ENCODE results near the gene PIGU.
"Not testable (repeated sequence)": the region's sequence is repeated elsewhere in the genome, so short reads cannot be mapped to it uniquely, and the experiment has no call there.

Gene PIGU

GRCh38 chr20:34706912-34707784 is 30.3 kb upstream of the PIGU start:
- no peak for DNase-seq (ENCODE audit: low read depth)

GRCh38 chr20:34706302-34706875 is 29.5 kb upstream of the PIGU start:
- no peak for DNase-seq (ENCODE audit: low read depth)

- no peak for DNase-seq (ENCODE audit: low read depth)
Observed at GRCh38 chr20:34705397-34706301, 28.8 kb upstream of the PIGU start.

- no peak for DNase-seq (ENCODE audit: low read depth)
Observed at GRCh38 chr20:34705008-34705396, 28.1 kb upstream of the PIGU start.

- DNase-seq (ENCODE audit: low read depth) = peak; percentile 75
Observed at GRCh38 chr20:34704177-34705007, 27.5 kb upstream of the PIGU start, which contains the start of gene TP53INP2. TSS of gene TP53INP2 (plus strand) at chr20:34704344. CDS start at chr20:34708740, 4,396 bp downstream.

- no peak for DNase-seq (ENCODE audit: low read depth)
Observed at GRCh38 chr20:34703424-34704176, 26.7 kb upstream of the PIGU start.

GRCh38 chr20:34703061-34703423 is 26.1 kb upstream of the PIGU start:
- DNase-seq (ENCODE audit: low read depth) = no peak

GRCh38 chr20:34701405-34702085 is 24.7 kb upstream of the PIGU start:
- no peak for DNase-seq (ENCODE audit: low read depth)

- DNase-seq (ENCODE audit: low read depth) = no peak
Observed at GRCh38 chr20:34693414-34693813, 16.5 kb upstream of the PIGU start.

- DNase-seq (ENCODE audit: low read depth) = no peak
Observed at GRCh38 chr20:34691838-34692237, 14.9 kb upstream of the PIGU start.

GRCh38 chr20:34689486-34689885 is 12.6 kb upstream of the PIGU start:
- no peak for DNase-seq (ENCODE audit: low read depth)

- DNase-seq (ENCODE audit: low read depth) = no peak
Observed at GRCh38 chr20:34683667-34684066, 6.8 kb upstream of the PIGU start.

- no peak for DNase-seq (ENCODE audit: low read depth)
Observed at GRCh38 chr20:34680586-34681175, 3.8 kb upstream of the PIGU start.

GRCh38 chr20:34675993-34676641 is 775 bp downstream of the PIGU start:
- DNase-seq (ENCODE audit: low read depth) = no peak

- DNase-seq (ENCODE audit: low read depth) = no peak
Observed at GRCh38 chr20:34675561-34675960, 1.3 kb downstream of the PIGU start.

GRCh38 chr20:34673412-34673811 is 3.5 kb downstream of the PIGU start:
- no peak for DNase-seq (ENCODE audit: low read depth)

GRCh38 chr20:34669094-34669493 is 7.8 kb downstream of the PIGU start:
- no peak for DNase-seq (ENCODE audit: low read depth)

GRCh38 chr20:34664751-34665150 is 12.1 kb downstream of the PIGU start:
- DNase-seq (ENCODE audit: low read depth) = not testable (repeated sequence)

GRCh38 chr20:34663213-34663943 is 13.5 kb downstream of the PIGU start:
- no peak for DNase-seq (ENCODE audit: low read depth)
